ENCODE data around the gene SYNPO2. TPM values are rescaled to one million over a fixed set of nuclear protein-coding genes. Genes with fewer than 3 reads are reported as not detected.

SYNPO2 gene
- total and polyA plus RNA-seq, 2 donors (not counting 1 experiment from before 2014, with no cell fraction given), result 40.1 to 71.7 TPM

DNA sequence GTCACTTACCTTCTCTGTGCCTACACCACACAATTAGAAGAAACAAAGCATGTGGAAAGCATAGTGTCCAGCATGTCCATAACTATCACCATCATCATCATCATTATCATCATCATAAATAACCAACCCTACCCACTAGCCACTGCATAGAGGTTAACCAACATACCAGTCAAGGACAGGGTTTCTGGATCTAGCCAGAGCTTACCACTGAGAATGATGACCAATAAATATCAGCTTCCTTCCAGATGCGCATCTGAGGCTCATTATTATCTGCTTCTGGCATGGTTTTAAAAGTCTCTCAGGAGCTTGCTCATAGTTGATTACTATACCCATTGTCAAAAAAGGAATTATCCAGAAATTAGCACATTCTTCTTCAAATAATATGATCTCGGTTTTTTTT lies 221.5 kb downstream of the SYNPO2 start:
- no peak overlapping the region for H3K27ac ChIP-seq (ENCODE audit: insufficient read depth, low read length)
- H4K20me1 ChIP-seq (ENCODE audit: control insufficient read depth, extremely low read depth, insufficient read depth, low read length), result no peaks in the 10 kb centered on the region
- no peaks in the 10 kb centered on the region for H3K36me3 ChIP-seq (ENCODE audit: control insufficient read depth, insufficient read depth, low read length)
- H3K9ac ChIP-seq (ENCODE audit: insufficient read depth, low read length), result no peak overlapping the region
- no peak overlapping the region for H2AFZ ChIP-seq (ENCODE audit: low read length)
- H3K9me3 ChIP-seq (ENCODE audit: control insufficient read depth, insufficient read depth, low read depth, low read length), result no peaks in the 10 kb centered on the region
- peaks cover 12% of the 10 kb centered on the region for H3K4me1 ChIP-seq (ENCODE audit: control insufficient read depth, extremely low read depth, insufficient read depth, low read length)
- no peak for TF ChIP-seq EZH2 (IDR thresholded peaks at IDR 0.05; ENCODE audit: low read length, missing control alignments)
- TF ChIP-seq, protein P1, sequence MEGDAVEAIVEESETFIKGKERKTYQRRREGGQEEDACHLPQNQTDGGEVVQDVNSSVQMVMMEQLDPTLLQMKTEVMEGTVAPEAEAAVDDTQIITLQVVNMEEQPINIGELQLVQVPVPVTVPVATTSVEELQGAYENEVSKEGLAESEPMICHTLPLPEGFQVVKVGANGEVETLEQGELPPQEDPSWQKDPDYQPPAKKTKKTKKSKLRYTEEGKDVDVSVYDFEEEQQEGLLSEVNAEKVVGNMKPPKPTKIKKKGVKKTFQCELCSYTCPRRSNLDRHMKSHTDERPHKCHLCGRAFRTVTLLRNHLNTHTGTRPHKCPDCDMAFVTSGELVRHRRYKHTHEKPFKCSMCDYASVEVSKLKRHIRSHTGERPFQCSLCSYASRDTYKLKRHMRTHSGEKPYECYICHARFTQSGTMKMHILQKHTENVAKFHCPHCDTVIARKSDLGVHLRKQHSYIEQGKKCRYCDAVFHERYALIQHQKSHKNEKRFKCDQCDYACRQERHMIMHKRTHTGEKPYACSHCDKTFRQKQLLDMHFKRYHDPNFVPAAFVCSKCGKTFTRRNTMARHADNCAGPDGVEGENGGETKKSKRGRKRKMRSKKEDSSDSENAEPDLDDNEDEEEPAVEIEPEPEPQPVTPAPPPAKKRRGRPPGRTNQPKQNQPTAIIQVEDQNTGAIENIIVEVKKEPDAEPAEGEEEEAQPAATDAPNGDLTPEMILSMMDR (conservative IDR thresholded peaks at IDR 0.05 in 1 of 2, IDR thresholded peaks at IDR 0.05 in 1 of 2; ENCODE audit: low read depth in 1 of 2, low read length in 2 of 2), result no peak
- H3K79me2 ChIP-seq (ENCODE audit: control insufficient read depth, insufficient read depth, low read length), result no peaks in the 10 kb centered on the region
- H3K4me2 ChIP-seq (ENCODE audit: extremely low read depth, insufficient read depth, low read length), result no peak overlapping the region
- no peak overlapping the region for H3K4me3 ChIP-seq (replicated peaks in 1 of 4; ENCODE audit: control extremely low read depth in 1 of 4, insufficient read depth in 1 of 4, low read depth in 3 of 4, low read length in 4 of 4)
- DNase-seq (ENCODE audit: low read depth in 2 of 2), result no peak
- no peaks in the 10 kb centered on the region for H3K27me3 ChIP-seq (ENCODE audit: control insufficient read depth, insufficient read depth, low read length)

Other genes with a start within 250 kb of the SYNPO2 start
- gene METTL14, start 203.5 kb upstream of the SYNPO2 start, total RNA-seq, result 15.9 and 18.2 TPM in 2 replicates
- gene METTL14, start 203.5 kb upstream of the SYNPO2 start, polyA plus RNA-seq, result 24.6 and 29.7 TPM in 2 replicates
- gene SEC24D, start 52.7 kb upstream of the SYNPO2 start, total RNA-seq, result 47.8 and 64.6 TPM in 2 replicates
- 92.9 and 105 TPM in 2 replicates for gene SEC24D, start 52.7 kb upstream of the SYNPO2 start, polyA plus RNA-seq
- gene MYOZ2, start 247.0 kb downstream of the SYNPO2 start, total RNA-seq, result 0.17 and 0.26 TPM in 2 replicates
- 0.55 and 0.59 TPM in 2 replicates for gene MYOZ2, start 247.0 kb downstream of the SYNPO2 start, polyA plus RNA-seq

Data from fibroblast of lung (primary cell).